ENCODE data around the gene NUBP2. TPM values are rescaled to one million over a fixed set of nuclear protein-coding genes. Genes with fewer than 3 reads are reported as not detected.
"Not testable (repeated sequence)": the region's sequence is repeated elsewhere in the genome, so short reads cannot be mapped to it uniquely, and the experiment has no call there.

Gene NUBP2
- total RNA-seq, 1 donor from 2014 or later, result 53.7 TPM

GRCh38 chr16:1794908-1795666 lies 12.3 kb downstream of the NUBP2 start:
- intact Hi-C loops (cut with micrococcal nuclease), result no loop called here

GRCh38 chr16:1799263-1799662 lies 16.5 kb downstream of the NUBP2 start:
- intact Hi-C loops (cut with micrococcal nuclease), result not testable (repeated sequence)

- intact Hi-C loops (cut with micrococcal nuclease), result no loop called here
These were observed 17.9 kb downstream of the NUBP2 start for GRCh38 chr16:1800701-1801100.

- intact Hi-C loops (cut with micrococcal nuclease), result no loop called here
These were observed 24.9 kb downstream of the NUBP2 start for GRCh38 chr16:1807626-1808025.

- intact Hi-C loops (cut with micrococcal nuclease), result no loop called here
These were observed 25.9 kb downstream of the NUBP2 start for GRCh38 chr16:1808691-1809090.

- intact Hi-C loops (cut with micrococcal nuclease), result no loop called here
These were observed 26.6 kb downstream of the NUBP2 start for GRCh38 chr16:1809281-1809801.

GRCh38 chr16:1810106-1810505 lies 27.3 kb downstream of the NUBP2 start:
- intact Hi-C loops (cut with micrococcal nuclease), result no loop called here

GRCh38 chr16:1810536-1810935 lies 27.8 kb downstream of the NUBP2 start:
- intact Hi-C loops (cut with micrococcal nuclease), result no loop called here

- intact Hi-C loops (cut with micrococcal nuclease), result no loop called here
These were observed 30.0 kb downstream of the NUBP2 start for GRCh38 chr16:1812732-1813163.

GRCh38 chr16:1815461-1815860 lies 32.7 kb downstream of the NUBP2 start:
- intact Hi-C loops (cut with micrococcal nuclease), result no loop called here

- intact Hi-C loops (cut with micrococcal nuclease), result no loop called here
These were observed 33.9 kb downstream of the NUBP2 start for GRCh38 chr16:1816396-1817275.

GRCh38 chr16:1817276-1817589 lies 34.5 kb downstream of the NUBP2 start:
- intact Hi-C loops (cut with micrococcal nuclease), result no loop called here

- intact Hi-C loops (cut with micrococcal nuclease), result no loop called here
These were observed 35.0 kb downstream of the NUBP2 start for GRCh38 chr16:1817716-1818115.

- intact Hi-C loops (cut with micrococcal nuclease), result no loop called here
These were observed 35.6 kb downstream of the NUBP2 start for GRCh38 chr16:1818204-1818872.

- intact Hi-C loops (cut with micrococcal nuclease), result loop anchor here (1.0 kb wide), 1 partner anchor 32 kb away; no protein-coding TSS in a partner anchor
These were observed 36.2 kb downstream of the NUBP2 start for GRCh38 chr16:1818873-1819525.

GRCh38 chr16:1819611-1820010 lies 36.9 kb downstream of the NUBP2 start:
- intact Hi-C loops (cut with micrococcal nuclease), result loop anchor here (1.0 kb wide), 1 partner anchor 32 kb away; no protein-coding TSS in a partner anchor

- intact Hi-C loops (cut with micrococcal nuclease), result no loop called here
These were observed 37.6 kb downstream of the NUBP2 start for GRCh38 chr16:1820096-1820945.

GRCh38 chr16:1820946-1821290 lies 38.2 kb downstream of the NUBP2 start:
- intact Hi-C loops (cut with micrococcal nuclease), result no loop called here

GRCh38 chr16:1821861-1822611 lies 39.3 kb downstream of the NUBP2 start:
- intact Hi-C loops (cut with micrococcal nuclease), result no loop called here

GRCh38 chr16:1822801-1823200 lies 40.0 kb downstream of the NUBP2 start:
- intact Hi-C loops (cut with micrococcal nuclease), result no loop called here

All from T-helper 1 cell treated with Interleukin-12 subunit alpha and Interleukin-12 subunit beta and Interleukin-4 antibody, amounts not matched to agents 30 ng/mL and 1 ng/mL, for 36 hours (primary cell).